K562 (cell line): ENCODE results near the gene SORCS2. TPM values are rescaled to one million over a fixed set of nuclear protein-coding genes. Genes with fewer than 3 reads are reported as not detected.

ENCODE experiments used
- ATAC-seq: fragments of 200-7000 bp; cut with Tn5 transposase; 3 replicates; pipeline ENCODE4 v1.9.1; 2020; ENCODE audit warnings: moderate library complexity
- BruUV-seq: library from RNA; stranded (reverse); fragments of 400-500 nt; replicated peaks from 2 replicates; lab custom pipeline; 2021; lab: Mats Ljungman, UMichigan
- CTCF ChIA-PET: fragments of 300-600 bp; formaldehyde crosslinking; extraction: SDS; loops from one replicate; lab custom pipeline; 2021; ENCODE audit warnings: low intra/inter-chr PET ratio; lab: Yijun Ruan, JAX
- POLR2A ChIA-PET: fragments of 300-600, 350-650 bp; sonication (Branson Sonifier 250); formaldehyde crosslinking; extraction: SDS; loops from one replicate; lab custom pipeline; 2021; ENCODE audit warnings: antibody characterized with exemption, inconsistent platforms; lab: Yijun Ruan, JAX
- DNase-seq, 4 experiments: peaks; one replicate each; pipeline versions ENCODE4 v3.0.0 to v3.0.0-alpha.2; 2011 to 2018; ENCODE audit warnings: low spot score in 3 of 4, mixed read lengths in 3 of 4; ENCODE audit errors: extremely low read depth in 1 of 4
- FAIRE-seq: peaks from 2 replicates; lab custom pipeline; 2011; peaks lifted over from hg19 to GRCh38; lab: Jason Lieb, UNC
- H2AFZ ChIP-seq: 2 replicates; pipeline ENCODE4 v1.6.0; 2011; ENCODE audit warnings: low read depth, low read length, control low read depth, inconsistent platforms
- H3K27ac ChIP-seq: fragments of 200-600 bp; 3 replicates; pipeline ENCODE4 v1.8.0; 2011; ENCODE audit warnings: low read depth, mild to moderate bottlenecking, control low read depth, inconsistent platforms, low read length, moderate library complexity, mixed read lengths; ENCODE audit errors: extremely low read depth
- H3K27me3 ChIP-seq, 2 experiments: fragments of 300-600 bp in 1 of 2; 2 replicates in 1 of 2; 3 replicates in 1 of 2; pipeline versions ENCODE4 v1.6.0 to v1.8.0; 2011; ENCODE audit warnings: inconsistent platforms in 2 of 2, low read length in 2 of 2, mild to moderate bottlenecking in 1 of 2, mixed read lengths in 1 of 2, moderate library complexity in 1 of 2; ENCODE audit not compliant: control insufficient read depth in 2 of 2, insufficient read depth in 2 of 2
- H3K36me3 ChIP-seq: fragments of 300-600 bp; 3 replicates; pipeline ENCODE4 v1.8.0; 2011; ENCODE audit warnings: mild to moderate bottlenecking, low read length, inconsistent platforms; ENCODE audit not compliant: control insufficient read depth, insufficient read depth
- H3K4me1 ChIP-seq, 2 experiments: fragments of 200-600 bp in 1 of 2; replicated peaks in 1 of 2; 2 replicates in 1 of 2; 3 replicates in 1 of 2; pipeline versions ENCODE4 v1.5.1 to v1.8.0; 2011; ENCODE audit warnings: inconsistent platforms in 2 of 2, low read length in 2 of 2, mild to moderate bottlenecking in 1 of 2, mixed read lengths in 1 of 2, moderate library complexity in 1 of 2; ENCODE audit not compliant: control insufficient read depth in 2 of 2, insufficient read depth in 2 of 2
- H3K4me2 ChIP-seq: 2 replicates; pipeline ENCODE4 v1.6.1; 2011; ENCODE audit warnings: low read length, control low read depth, inconsistent platforms, mixed read lengths; ENCODE audit not compliant: insufficient read depth
- H3K4me3 ChIP-seq: fragments of 200-600 bp; sonication (generic), shearing (Covaris generic); 2 replicates; pipeline ENCODE4 v1.5.1; 2016; ENCODE audit warnings: control low read depth, inconsistent platforms
- H3K79me2 ChIP-seq: fragments of 200-600 bp; 3 replicates; pipeline ENCODE4 v1.8.0; 2011; ENCODE audit warnings: low read length, inconsistent platforms; ENCODE audit not compliant: control insufficient read depth, insufficient read depth
- H3K9ac ChIP-seq, 2 experiments: 2 replicates each; pipeline versions ENCODE4 v1.6.0 to v1.6.1; 2011; ENCODE audit warnings: low read depth in 2 of 2, low read length in 2 of 2, control low read depth in 1 of 2, inconsistent platforms in 1 of 2, mild to moderate bottlenecking in 1 of 2, mixed read lengths in 1 of 2; ENCODE audit not compliant: insufficient read depth in 1 of 2
- H3K9me1 ChIP-seq: one replicate; pipeline ENCODE4 v1.6.0; 2011; ENCODE audit warnings: inconsistent platforms, mild to moderate bottlenecking, low read length, moderate library complexity; ENCODE audit not compliant: control insufficient read depth, insufficient read depth
- H3K9me3 ChIP-seq: replicated peaks from 2 replicates; pipeline ENCODE4 v1.5.1; 2011; ENCODE audit warnings: low read depth, low read length, inconsistent platforms; ENCODE audit not compliant: control insufficient read depth, insufficient read depth
- H4K20me1 ChIP-seq: replicated peaks from 2 replicates; pipeline ENCODE4 v1.6.1; 2011; ENCODE audit warnings: low read length, inconsistent platforms, mixed read lengths; ENCODE audit not compliant: control insufficient read depth, insufficient read depth
- BDP1 ChIP-seq: IDR thresholded peaks from 3 replicates; pipeline ENCODE4 v1.6.1; 2011; ENCODE audit not compliant: insufficient read length, insufficient read depth
- CAMTA2 ChIP-seq: fragments of 250-450 bp; sonication (Bioruptor Pico); conservative IDR thresholded peaks from 2 replicates; pipeline ENCODE4 v1.5.1; 2022
- HDAC8 ChIP-seq: fragments of 450-650 bp; IDR thresholded peaks from 2 replicates; pipeline ENCODE4 v1.6.1; 2016; ENCODE audit warnings: mild to moderate bottlenecking, missing genetic modification characterization, moderate library complexity, missing compliant biosample characterization
- HNRNPK ChIP-seq: fragments of 200-400 bp; formaldehyde crosslinking; IDR thresholded peaks from one replicate; pipeline ENCODE4 v1.6.1; 2018; ENCODE audit warnings: mild to moderate bottlenecking, low read depth, low read length; ENCODE audit not compliant: poor library complexity, severe bottlenecking
- JUNB ChIP-seq: fragments of 450-650 bp; formaldehyde crosslinking; conservative IDR thresholded peaks from 2 replicates; pipeline ENCODE4 v1.4.0; 2020; ENCODE audit warnings: mild to moderate bottlenecking
- NR2C2 ChIP-seq, 2 experiments: fragments of 200-800 bp in 1 of 2; sonication (Bioruptor generic) in 1 of 2; sonication (generic) in 1 of 2; formaldehyde crosslinking in 1 of 2; IDR thresholded peaks; 2 replicates each; pipeline versions ENCODE4 v1.6.1 to v1.8.0; 2016 to 2022; ENCODE audit warnings: mild to moderate bottlenecking in 1 of 2, missing compliant biosample characterization in 1 of 2, missing genetic modification characterization in 1 of 2, missing genetic modification reagents in 1 of 2
- POLR2G ChIP-seq: fragments of 200-400 bp; formaldehyde crosslinking; IDR thresholded peaks from 2 replicates; pipeline ENCODE4 v1.6.1; 2017; ENCODE audit warnings: low read depth, mild to moderate bottlenecking, antibody characterized with exemption, low read length, moderate library complexity
- RBFOX2 ChIP-seq: fragments of 200-400 bp; formaldehyde crosslinking; IDR thresholded peaks from 2 replicates; pipeline ENCODE4 v1.6.1; 2017; ENCODE audit warnings: low read depth, mild to moderate bottlenecking, low read length, moderate library complexity
- SOX6 ChIP-seq: fragments of 450-650 bp; IDR thresholded peaks from 2 replicates; pipeline ENCODE4 v1.6.1; 2014; ENCODE audit warnings: mild to moderate bottlenecking
- ZKSCAN8 ChIP-seq: fragments of 200-800 bp; sonication (Bioruptor generic); IDR thresholded peaks from 2 replicates; pipeline ENCODE4 v1.6.1; 2016; ENCODE audit warnings: missing genetic modification characterization, missing compliant biosample characterization
- WGBS: fragments of 100-300 bp; shearing (Covaris generic); methylation state at CpG from one replicate; pipeline ENCODE4 v1.1.6; 2016; ENCODE audit warnings: low coverage, mixed read lengths; ENCODE audit not compliant: insufficient coverage; ENCODE audit errors: missing lambda C conversion rate; 5-methylcytosine and 5-hydroxymethylcytosine counted together
- in situ Hi-C: fragments of 300-500 bp; cut with MboI; formaldehyde crosslinking; loops from 4 replicates; pipeline ENCODE4 v1.15.0; 2018; ENCODE audit warnings: inconsistent platforms, mixed read lengths
- intact Hi-C: fragments of 100-400 bp; cut with micrococcal nuclease; formaldehyde crosslinking; loops from 2 replicates; pipeline ENCODE4 v1.14.2; 2022
- polyA plus RNA-seq, 8 experiments: library from polyadenylated mRNA; depleted of rRNA in 4 of 8; stranded (reverse) in 5 of 8; unstranded in 3 of 8; fragments of >200 nt; fragmentation: Nextera tagmentation in 2 of 8; fragmentation: Illumina TruSeq in 1 of 8; extraction: Ambion mirVana in 2 of 8; extraction: Trizol in 1 of 8; gene quantifications; 2 replicates each; pipeline versions ENCODE4 v1.2.1 to v1.2.3, GENCODE V29; 2011 to 2014; ENCODE audit warnings: inconsistent platforms in 1 of 8, missing spikeins in 1 of 8
- total RNA-seq, 7 experiments: library from RNA; depleted of rRNA in 6 of 7; stranded (reverse); fragments of >200 nt in 6 of 7; fragmentation: Illumina TruSeq in 2 of 7; extraction: Trizol in 2 of 7; gene quantifications; 2 replicates each; pipeline versions ENCODE4 v1.2.1 to v1.2.3, GENCODE V29; 2011 to 2021; ENCODE audit warnings: low replicate concordance in 1 of 7

SORCS2 gene
- total and polyA plus RNA-seq, 9 of the 15 experiments (the other 6 are each of a cell fraction or from before 2014, with no cell fraction given): not detected

GRCh38 chr4:7756071-7756470 is 563.7 kb downstream of the SORCS2 start:
- H3K79me2 ChIP-seq: peaks cover 51% of the 10 kb centered on the region
- no peak for ATAC-seq

More at GRCh38 chr4:7756071-7756470, 563.7 kb downstream of the SORCS2 start:
- no peak for DNase-seq
- H3K4me2 ChIP-seq: no peak overlapping the region; the same call in 1 of the 2 replicates
- H3K9me3 ChIP-seq: no peaks in the 10 kb centered on the region; the same call in 1 of the 2 replicates
- H3K27me3 ChIP-seq: no peaks in the 10 kb centered on the region
- H3K9me1 ChIP-seq: no peaks in the 10 kb centered on the region
- no peak overlapping the region for H2AFZ ChIP-seq
- peaks cover 3% of the 10 kb centered on the region for H4K20me1 ChIP-seq
- H3K27ac ChIP-seq: no peak overlapping the region
- 53% methylated on average over 11 of the region's 14 CpGs for WGBS
- H3K9ac ChIP-seq: peak overlapping the region in 1 of 2 experiments; percentile 68; a peak in 1 of 4 replicates
- peaks cover 4% of the 10 kb centered on the region; the same call in 1 of the 3 replicates for H3K36me3 ChIP-seq
- CTCF ChIA-PET: no interaction called here
- intact Hi-C loops (no loop called here), in situ Hi-C loops (no loop called here)
- TF ChIP-seq RBFOX2: 0 out of 2 replicates have a peak, but pooled peaks have one; percentile 18
- no peak for TF ChIP-seq ZKSCAN8 (CRISPR knock-in tag)
- TF ChIP-seq NR2C2 (CRISPR knock-in tag; IDR thresholded peaks at IDR 0.05): no peak
- TF ChIP-seq NR2C2 (tag; IDR thresholded peaks at IDR 0.05): no peak
- no peak for TF ChIP-seq BDP1
- no peak for TF ChIP-seq JUNB (CRISPR knock-in tag)
- no peak for TF ChIP-seq HDAC8 (tag)
- TF ChIP-seq SOX6: no peak
- TF ChIP-seq POLR2G: 0 out of 2 replicates have a peak, but pooled peaks have one; percentile 3
- no peak for TF ChIP-seq CAMTA2 (CRISPR knock-in tag)
- no peak for TF ChIP-seq HNRNPK
- H3K4me1 ChIP-seq: peaks cover 5 to 44% of the 10 kb centered on the region in 2 experiments; a peak in 3 of 5 replicates
- no TSS peak for BruUV-seq
- no peak overlapping the region for H3K4me3 ChIP-seq
- FAIRE-seq: no peak
- POLR2A ChIA-PET: interaction anchor here (0.5 kb wide), 1 partner anchor 72 kb away, joined by 3 read pairs; no protein-coding TSS in a partner anchor
